ENCODE results near the gene CHRND.

The CHRND gene

DNA sequence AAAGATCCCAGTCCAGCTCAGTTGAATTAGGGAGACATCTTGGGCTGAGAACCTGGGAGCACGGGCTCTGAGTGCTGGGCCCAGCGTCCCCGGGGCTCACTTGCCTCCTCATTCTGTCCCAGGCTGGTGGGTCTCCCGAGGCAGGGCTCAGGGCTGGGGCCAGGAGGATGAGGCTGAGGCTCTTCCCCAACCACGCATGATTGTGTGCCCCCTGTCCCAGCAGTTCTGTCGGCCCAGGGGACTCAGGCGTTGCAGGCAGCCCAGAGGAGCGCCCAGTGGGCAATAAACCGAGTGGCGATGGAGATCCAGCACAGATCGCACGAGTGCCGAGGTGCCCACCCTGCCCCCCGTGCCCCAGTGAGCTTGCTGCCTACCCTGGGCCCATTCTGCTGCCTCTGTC lies 4.9 kb upstream of the CHRND start:
- H3K4me3 ChIP-seq (ENCODE audit: control insufficient read depth, low read depth, low read length), result no peak overlapping the region
- DNase-seq (ENCODE audit: low read depth), result no peak
- TF ChIP-seq, protein P1, sequence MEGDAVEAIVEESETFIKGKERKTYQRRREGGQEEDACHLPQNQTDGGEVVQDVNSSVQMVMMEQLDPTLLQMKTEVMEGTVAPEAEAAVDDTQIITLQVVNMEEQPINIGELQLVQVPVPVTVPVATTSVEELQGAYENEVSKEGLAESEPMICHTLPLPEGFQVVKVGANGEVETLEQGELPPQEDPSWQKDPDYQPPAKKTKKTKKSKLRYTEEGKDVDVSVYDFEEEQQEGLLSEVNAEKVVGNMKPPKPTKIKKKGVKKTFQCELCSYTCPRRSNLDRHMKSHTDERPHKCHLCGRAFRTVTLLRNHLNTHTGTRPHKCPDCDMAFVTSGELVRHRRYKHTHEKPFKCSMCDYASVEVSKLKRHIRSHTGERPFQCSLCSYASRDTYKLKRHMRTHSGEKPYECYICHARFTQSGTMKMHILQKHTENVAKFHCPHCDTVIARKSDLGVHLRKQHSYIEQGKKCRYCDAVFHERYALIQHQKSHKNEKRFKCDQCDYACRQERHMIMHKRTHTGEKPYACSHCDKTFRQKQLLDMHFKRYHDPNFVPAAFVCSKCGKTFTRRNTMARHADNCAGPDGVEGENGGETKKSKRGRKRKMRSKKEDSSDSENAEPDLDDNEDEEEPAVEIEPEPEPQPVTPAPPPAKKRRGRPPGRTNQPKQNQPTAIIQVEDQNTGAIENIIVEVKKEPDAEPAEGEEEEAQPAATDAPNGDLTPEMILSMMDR (conservative IDR thresholded peaks at IDR 0.05; ENCODE audit: control insufficient read depth, insufficient read depth, low read depth, low read length), result no peak

DNA sequence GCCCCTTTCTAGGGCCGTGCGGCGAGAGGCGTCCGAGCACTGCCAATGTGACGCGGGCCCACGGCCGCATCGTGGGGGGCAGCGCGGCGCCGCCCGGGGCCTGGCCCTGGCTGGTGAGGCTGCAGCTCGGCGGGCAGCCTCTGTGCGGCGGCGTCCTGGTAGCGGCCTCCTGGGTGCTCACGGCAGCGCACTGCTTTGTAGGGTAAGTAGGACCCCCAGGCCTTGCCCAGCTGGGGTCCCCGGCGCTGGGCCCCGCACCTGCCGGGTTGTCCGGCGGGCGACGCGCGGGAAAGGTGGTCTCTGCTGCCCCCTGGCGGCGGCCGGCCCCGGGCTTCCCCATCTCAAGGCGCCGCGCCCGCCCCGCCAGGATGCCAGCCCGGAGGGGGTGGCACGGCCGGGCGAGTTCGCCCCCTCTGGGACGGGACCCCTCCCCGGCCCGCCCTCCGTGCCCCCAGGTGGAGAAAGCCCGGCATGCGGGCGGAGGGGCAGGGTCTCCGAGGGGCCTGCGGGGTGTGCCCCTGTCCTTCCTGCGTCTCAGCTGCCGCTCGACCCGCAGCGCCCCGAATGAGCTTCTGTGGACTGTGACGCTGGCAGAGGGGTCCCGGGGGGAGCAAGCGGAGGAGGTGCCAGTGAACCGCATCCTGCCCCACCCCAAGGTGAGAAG lies 3.9 kb upstream of the CHRND start:
- H3K4me3 ChIP-seq (ENCODE audit: control insufficient read depth, low read depth, low read length), result no peak overlapping the region
- TF ChIP-seq, protein P1 (conservative IDR thresholded peaks at IDR 0.05; ENCODE audit: control insufficient read depth, insufficient read depth, low read depth, low read length), result peak; percentile 26
- peak; percentile 7 for DNase-seq (ENCODE audit: low read depth)

DNA sequence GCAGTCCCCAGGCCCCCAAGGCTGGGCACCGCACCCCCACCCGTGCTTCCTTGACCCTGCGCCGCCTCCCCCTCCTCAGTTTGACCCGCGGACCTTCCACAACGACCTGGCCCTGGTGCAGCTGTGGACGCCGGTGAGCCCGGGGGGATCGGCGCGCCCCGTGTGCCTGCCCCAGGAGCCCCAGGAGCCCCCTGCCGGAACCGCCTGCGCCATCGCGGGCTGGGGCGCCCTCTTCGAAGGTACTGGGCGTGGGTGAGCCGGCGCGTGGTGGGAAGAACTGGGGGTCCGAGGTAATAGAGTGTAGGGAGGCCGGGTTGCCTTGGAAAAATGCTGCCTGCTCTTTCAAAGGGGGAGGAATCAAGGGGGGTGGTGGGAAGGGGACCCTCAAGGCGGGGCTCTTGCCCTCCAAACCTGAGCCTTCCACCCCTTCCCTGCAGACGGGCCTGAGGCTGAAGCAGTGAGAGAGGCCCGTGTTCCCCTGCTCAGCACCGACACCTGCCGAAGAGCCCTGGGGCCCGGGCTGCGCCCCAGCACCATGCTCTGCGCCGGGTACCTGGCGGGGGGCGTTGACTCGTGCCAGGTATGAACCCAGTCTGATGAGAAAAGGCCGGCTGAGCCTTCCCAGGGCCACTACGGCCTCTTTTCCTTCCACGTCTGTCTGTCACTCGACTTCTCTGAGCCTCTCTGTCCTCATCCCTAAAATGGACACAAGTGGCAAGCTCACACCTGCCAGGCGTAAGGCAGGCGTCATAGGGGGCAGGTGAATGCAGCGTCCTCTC lies 3.1 kb upstream of the CHRND start:
- no peak overlapping the region for H3K4me3 ChIP-seq (ENCODE audit: control insufficient read depth, low read depth, low read length)
- DNase-seq (ENCODE audit: low read depth), result no peak
- TF ChIP-seq, protein P1 (conservative IDR thresholded peaks at IDR 0.05; ENCODE audit: control insufficient read depth, insufficient read depth, low read depth, low read length), result no peak

DNA sequence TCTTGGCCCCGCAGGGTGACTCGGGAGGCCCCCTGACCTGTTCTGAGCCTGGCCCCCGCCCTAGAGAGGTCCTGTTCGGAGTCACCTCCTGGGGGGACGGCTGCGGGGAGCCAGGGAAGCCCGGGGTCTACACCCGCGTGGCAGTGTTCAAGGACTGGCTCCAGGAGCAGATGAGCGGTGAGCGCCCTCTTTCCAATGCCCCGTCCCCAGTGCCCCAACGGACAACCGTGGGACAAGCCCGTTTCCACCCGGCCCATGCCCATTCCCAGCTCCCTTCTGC lies 2.6 kb upstream of the CHRND start:
- no peak for DNase-seq (ENCODE audit: low read depth)
- TF ChIP-seq, protein P1 (conservative IDR thresholded peaks at IDR 0.05; ENCODE audit: control insufficient read depth, insufficient read depth, low read depth, low read length), result no peak
- H3K4me3 ChIP-seq (ENCODE audit: control insufficient read depth, low read depth, low read length), result no peak overlapping the region

DNA sequence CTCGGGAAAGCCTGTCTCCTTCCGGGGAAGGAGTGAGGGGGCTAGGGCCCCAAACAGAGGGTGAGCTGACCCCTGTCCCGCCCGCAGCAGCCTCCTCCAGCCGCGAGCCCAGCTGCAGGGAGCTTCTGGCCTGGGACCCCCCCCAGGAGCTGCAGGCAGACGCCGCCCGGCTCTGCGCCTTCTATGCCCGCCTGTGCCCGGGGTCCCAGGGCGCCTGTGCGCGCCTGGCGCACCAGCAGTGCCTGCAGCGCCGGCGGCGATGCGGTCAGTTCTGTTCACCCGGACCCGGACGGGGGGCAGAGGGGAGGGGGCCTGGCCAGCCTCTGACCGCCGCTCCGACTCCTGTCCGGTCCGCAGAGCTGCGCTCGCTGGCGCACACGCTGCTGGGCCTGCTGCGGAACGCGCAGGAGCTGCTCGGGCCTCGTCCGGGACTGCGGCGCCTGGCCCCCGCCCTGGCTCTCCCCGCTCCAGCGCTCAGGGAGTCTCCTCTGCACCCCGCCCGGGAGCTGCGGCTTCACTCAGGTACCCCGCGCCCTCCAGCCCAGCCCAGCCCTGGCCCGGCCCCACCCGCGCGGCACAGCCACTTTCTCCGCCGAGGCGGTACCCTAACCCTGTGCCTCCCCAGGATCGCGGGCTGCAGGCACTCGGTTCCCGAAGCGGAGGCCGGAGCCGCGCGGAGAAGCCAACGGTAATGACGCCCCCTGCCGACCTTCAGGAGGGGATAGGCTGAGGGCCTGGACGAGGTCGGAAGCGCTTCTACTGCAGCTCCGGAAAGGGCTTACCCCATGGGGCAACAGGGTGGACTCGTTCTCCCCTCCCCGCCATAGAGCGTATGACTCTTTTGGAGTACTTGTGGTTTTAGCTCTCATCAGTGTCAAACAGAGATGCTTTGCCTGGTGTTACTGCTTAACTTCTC lies 2.0 kb upstream of the CHRND start:
- TF ChIP-seq, protein P1 (conservative IDR thresholded peaks at IDR 0.05; ENCODE audit: control insufficient read depth, insufficient read depth, low read depth, low read length), result no peak
- DNase-seq (ENCODE audit: low read depth), result peak; percentile 25

DNA sequence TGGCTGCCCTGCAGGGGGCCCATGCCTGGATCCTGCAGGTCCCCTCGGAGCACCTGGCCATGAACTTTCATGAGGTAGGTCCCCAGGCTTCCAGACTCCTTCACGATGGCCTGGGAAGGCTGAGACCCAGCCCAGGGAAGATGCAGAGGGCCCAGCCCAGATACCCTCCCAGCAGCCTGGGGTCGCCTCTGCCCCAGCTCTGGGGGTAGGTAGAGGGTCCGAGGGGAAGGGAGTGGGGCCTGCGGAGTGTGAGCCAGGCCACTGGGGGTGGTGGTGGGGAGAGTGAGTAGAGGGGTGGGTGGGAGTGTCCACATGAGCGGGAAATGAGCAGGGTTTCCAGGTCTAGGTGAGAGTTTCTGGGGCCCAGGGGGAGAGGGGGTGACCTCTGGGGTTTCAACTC lies 1.2 kb upstream of the CHRND start:
- DNase-seq (ENCODE audit: low read depth), result no peak
- TF ChIP-seq, protein P1 (conservative IDR thresholded peaks at IDR 0.05; ENCODE audit: control insufficient read depth, insufficient read depth, low read depth, low read length), result no peak
- H3K4me3 ChIP-seq (ENCODE audit: control insufficient read depth, low read depth, low read length), result no peak overlapping the region

More for the DNA sequence above, 2.0 kb upstream of the CHRND start:
- no peak overlapping the region for H3K4me3 ChIP-seq (ENCODE audit: control insufficient read depth, low read depth, low read length)
